GM21723 (cell line): ENCODE measurements around the gene UBA5.

Experiments used
- ATAC-seq: cut with Tn5 transposase; IDR thresholded peaks from one replicate; pipeline ENCODE4 v1.9.1; 2021; ENCODE audit warnings: mild to moderate bottlenecking, moderate library complexity; ENCODE audit not compliant: unreplicated experiment

The UBA5 gene

GRCh38 chr3:132713977-132714727 is 54.0 kb downstream of the UBA5 start:
- ATAC-seq: no peak

GRCh38 chr3:132716372-132716771 is 56.2 kb downstream of the UBA5 start:
- no peak for ATAC-seq

- ATAC-seq: no peak
These were observed 60.1 kb downstream of the UBA5 start for GRCh38 chr3:132720228-132720627.

GRCh38 chr3:132721479-132722164 is 61.5 kb downstream of the UBA5 start:
- peak; percentile 32 for ATAC-seq

GRCh38 chr3:132722165-132723023 is 62.3 kb downstream of the UBA5 start, which contains the start of gene NPHP3:
NPHP3 (minus strand) TSS chr3:132722409; CDS start chr3:132722355, 54 bp downstream.
- ATAC-seq: peak; percentile 89

- ATAC-seq: no peak
These were observed 63.2 kb downstream of the UBA5 start for GRCh38 chr3:132723024-132723950.

- ATAC-seq: no peak
These were observed 66.3 kb downstream of the UBA5 start for GRCh38 chr3:132726341-132726823.
